IMR-90 (cell line): ENCODE data around the gene SLC12A7. TPM values are rescaled to one million over a fixed set of nuclear protein-coding genes. Genes with fewer than 3 reads are reported as not detected.

Experiments
- ATAC-seq: fragments of 200-7000 bp; cut with Tn5 transposase; 2 replicates; pipeline ENCODE4 v1.9.1; 2020; ENCODE audit warnings: low read depth, mild to moderate bottlenecking, moderate library complexity
- BruUV-seq: library from RNA; stranded (reverse); fragments of 400-500 nt; replicated peaks from 2 replicates; lab custom pipeline; 2021; lab: Mats Ljungman, UMichigan
- CTCF ChIA-PET: fragments of 300-600 bp; formaldehyde crosslinking; extraction: SDS; loops from one replicate; lab custom pipeline; 2021; ENCODE audit warnings: antibody characterized with exemption; lab: Yijun Ruan, JAX
- POLR2A ChIA-PET: fragments of 300-600 bp; sonication (Branson Sonifier 250); formaldehyde crosslinking; loops from one replicate; lab custom pipeline; 2022; ENCODE audit warnings: antibody characterized with exemption; ENCODE audit not compliant: unreplicated experiment; lab: Charles Lee
- DNase-seq: peaks from one replicate; pipeline ENCODE4 v3.0.0; 2013
- H2AFZ ChIP-seq: replicated peaks from 2 replicates; pipeline ENCODE3; 2013; ENCODE audit warnings: low read length, mild to moderate bottlenecking; ENCODE audit not compliant: poor library complexity
- H2AK5ac ChIP-seq: 2 replicates; pipeline ENCODE4 v1.6.1; 2013; ENCODE audit warnings: low read depth, low read length, inconsistent platforms
- H2AK9ac ChIP-seq: replicated peaks from 2 replicates; pipeline ENCODE3; 2013; ENCODE audit warnings: mild to moderate bottlenecking, low read depth, low read length, moderate library complexity; ENCODE audit not compliant: poor library complexity
- H2BK120ac ChIP-seq: 2 replicates; pipeline ENCODE4 v1.6.1; 2013; ENCODE audit warnings: low read depth, low read length, inconsistent platforms
- H2BK15ac ChIP-seq: 3 replicates; pipeline ENCODE4 v1.6.1; 2013; ENCODE audit warnings: low read depth, low read length, inconsistent platforms
- H2BK20ac ChIP-seq: 2 replicates; pipeline ENCODE4 v1.6.1; 2013; ENCODE audit warnings: low read depth, mild to moderate bottlenecking, inconsistent platforms, low read length, moderate library complexity
- H2BK5ac ChIP-seq: 2 replicates; pipeline ENCODE4 v1.6.1; 2013; ENCODE audit warnings: mild to moderate bottlenecking, low read depth, low read length, inconsistent platforms; ENCODE audit not compliant: poor library complexity, severe bottlenecking
- H3K14ac ChIP-seq: replicated peaks from 2 replicates; pipeline ENCODE4 v1.6.1; 2013; ENCODE audit warnings: low read depth, low read length, inconsistent platforms
- H3K18ac ChIP-seq: 2 replicates; pipeline ENCODE4 v1.6.1; 2013; ENCODE audit warnings: low read depth, low read length, control low read depth
- H3K23ac ChIP-seq: 2 replicates; pipeline ENCODE4 v1.6.1; 2013; ENCODE audit warnings: low read depth, low read length, inconsistent platforms
- H3K27ac ChIP-seq: 2 replicates; pipeline ENCODE4 v1.5.1; 2013; ENCODE audit warnings: mild to moderate bottlenecking, control low read depth, low read length; ENCODE audit not compliant: insufficient read depth
- H3K27me3 ChIP-seq: 2 replicates; pipeline ENCODE4 v1.6.1; 2013; ENCODE audit warnings: low read length; ENCODE audit not compliant: control insufficient read depth, insufficient read depth
- H3K36me3 ChIP-seq: 2 replicates; pipeline ENCODE4 v1.6.1; 2013; ENCODE audit warnings: low read length, mixed read lengths; ENCODE audit not compliant: control insufficient read depth, insufficient read depth
- H3K4ac ChIP-seq: 2 replicates; pipeline ENCODE4 v1.6.1; 2013; ENCODE audit warnings: low read depth, low read length, inconsistent platforms
- H3K4me1 ChIP-seq: 2 replicates; pipeline ENCODE4 v1.6.1; 2013; ENCODE audit warnings: low read length, mixed read lengths; ENCODE audit not compliant: control insufficient read depth, insufficient read depth
- H3K4me2 ChIP-seq: 2 replicates; pipeline ENCODE4 v1.6.1; 2013; ENCODE audit warnings: low read depth, mild to moderate bottlenecking, control low read depth, low read length, moderate library complexity
- H3K4me3 ChIP-seq: 2 replicates; pipeline ENCODE4 v1.5.1; 2013; ENCODE audit warnings: low read depth, mild to moderate bottlenecking, control low read depth, low read length, moderate library complexity; ENCODE audit not compliant: insufficient read depth
- H3K56ac ChIP-seq: 2 replicates; pipeline ENCODE4 v1.6.1; 2013; ENCODE audit warnings: low read length, inconsistent platforms; ENCODE audit not compliant: insufficient read depth; ENCODE audit errors: extremely low read depth
- H3K79me1 ChIP-seq, 2 experiments: 2 replicates each; pipeline ENCODE4 v1.6.1; 2013; ENCODE audit warnings: low read length in 2 of 2, inconsistent platforms in 1 of 2, low read depth in 1 of 2
- H3K9ac ChIP-seq: 2 replicates; pipeline ENCODE4 v1.6.1; 2013; ENCODE audit warnings: low read depth, low read length, control low read depth
- H3K9me1 ChIP-seq: 2 replicates; pipeline ENCODE4 v1.6.1; 2013; ENCODE audit warnings: low read length, inconsistent platforms; ENCODE audit not compliant: insufficient read depth
- H3K9me3 ChIP-seq: 2 replicates; pipeline ENCODE4 v1.6.1; 2013; ENCODE audit warnings: low read length; ENCODE audit not compliant: control insufficient read depth, insufficient read depth
- H4K20me1 ChIP-seq: 2 replicates; pipeline ENCODE4 v1.6.1; 2013; ENCODE audit warnings: low read length, inconsistent platforms; ENCODE audit not compliant: insufficient read depth
- H4K5ac ChIP-seq: 2 replicates; pipeline ENCODE4 v1.6.1; 2013; ENCODE audit warnings: mild to moderate bottlenecking, low read depth, low read length, control low read depth
- H4K8ac ChIP-seq, 2 experiments: 2 replicates each; pipeline ENCODE4 v1.6.1; 2013; ENCODE audit warnings: low read depth in 2 of 2, low read length in 2 of 2, control low read depth in 1 of 2, inconsistent platforms in 1 of 2
- H4K91ac ChIP-seq: 2 replicates; pipeline ENCODE4 v1.6.1; 2013; ENCODE audit warnings: low read depth, low read length, inconsistent platforms; ENCODE audit not compliant: insufficient read depth
- CHD1 ChIP-seq: IDR thresholded peaks from 2 replicates; pipeline ENCODE4 v1.6.1; 2012; ENCODE audit warnings: low read depth, low read length, improper control_type of control experiment
- FOS ChIP-seq: fragments of 150-350 bp; IDR thresholded peaks from 2 replicates; pipeline ENCODE4 v1.6.1; 2016; ENCODE audit warnings: low read depth, low read length
- MAZ ChIP-seq: IDR thresholded peaks from 2 replicates; pipeline ENCODE4 v1.6.1; 2012; ENCODE audit warnings: low read depth, mild to moderate bottlenecking, low read length, improper control_type of control experiment, moderate library complexity, borderline replicate concordance
- MXI1 ChIP-seq: IDR thresholded peaks from 2 replicates; pipeline ENCODE4 v1.6.1; 2012; ENCODE audit warnings: low read depth, mild to moderate bottlenecking, low read length, moderate library complexity, borderline replicate concordance
- NFE2L2 ChIP-seq: fragments of 150-350 bp; IDR thresholded peaks from 2 replicates; pipeline ENCODE4 v1.6.1; 2016; ENCODE audit warnings: low read depth, mild to moderate bottlenecking, low read length
- POLR2A ChIP-seq: IDR thresholded peaks from 2 replicates; pipeline ENCODE4 v1.6.1; 2012; ENCODE audit warnings: mild to moderate bottlenecking, low read depth, low read length
- RFX5 ChIP-seq: IDR thresholded peaks from 2 replicates; pipeline ENCODE4 v1.8.0; 2012; ENCODE audit warnings: low read depth, mild to moderate bottlenecking, low read length, moderate library complexity
- SMC3 ChIP-seq: fragments of 150-350 bp; IDR thresholded peaks from 2 replicates; pipeline ENCODE4 v1.6.1; 2016; ENCODE audit warnings: low read depth, mild to moderate bottlenecking, antibody characterized with exemption, low read length, moderate library complexity
- USF2 ChIP-seq: fragments of 150-350 bp; IDR thresholded peaks from 2 replicates; pipeline ENCODE4 v1.6.1; 2017; ENCODE audit warnings: mild to moderate bottlenecking, antibody characterized with exemption, low read length, low read depth
- WGBS, 2 experiments: methylation state at CpG; one replicate each; pipeline versions ENCODE4 v1.1.5 to v1.1.7; 2013; ENCODE audit warnings: missing lambda C conversion rate in 2 of 2; ENCODE audit not compliant: insufficient read length in 1 of 2; ENCODE audit errors: extremely low coverage in 2 of 2; 5-methylcytosine and 5-hydroxymethylcytosine counted together
- dilution Hi-C: fragments of 300-500 bp; cut with HindIII; formaldehyde crosslinking; loops from one replicate; pipeline ENCODE4 v1.14.3; 2018; ENCODE audit warnings: low sequenced_read_pairs; ENCODE audit not compliant: unreplicated experiment
- in situ Hi-C: fragments of 300-500 bp; cut with MboI; formaldehyde crosslinking; loops from 3 replicates; pipeline ENCODE4 v1.14.3; 2019; ENCODE audit warnings: low sequenced_read_pairs, inconsistent platforms, mixed read lengths
- intact Hi-C: fragments of 100-400 bp; cut with micrococcal nuclease; formaldehyde crosslinking; loops from 2 replicates; pipeline ENCODE4 v1.10.0; 2022
- polyA plus RNA-seq, 3 experiments: library from polyadenylated mRNA; depleted of rRNA; stranded (reverse); fragments of >200 nt; gene quantifications; 2 replicates each; pipeline ENCODE4 v1.2.3, GENCODE V29; 2012; ENCODE audit warnings: low replicate concordance in 1 of 3
- total RNA-seq: library from RNA; depleted of rRNA; stranded (reverse); fragments of >200 nt; gene quantifications from 2 replicates; pipeline ENCODE4 v1.2.3, GENCODE V29; 2012
- TF ChIP-seq, protein P1 (sequence below): conservative IDR thresholded peaks from 2 replicates; pipeline ENCODE4 v1.5.1; 2012; ENCODE audit warnings: mild to moderate bottlenecking, low read depth, low read length, improper control_type of control experiment

SLC12A7 gene
- total and polyA plus RNA-seq, 2 of the 4 experiments (the other 2 are of a cell fraction): 3.0 to 6.1 TPM

GRCh38 chr5:1015507-1015906 is 96.4 kb downstream of the SLC12A7 start:
- in situ Hi-C loops (no loop called here), dilution Hi-C loops (no loop called here), intact Hi-C loops (no loop called here)
- Histone ChIP-seq H2AK9ac (no peak overlapping the region), H3K4me3 (no peak overlapping the region), H3K4ac (no peak overlapping the region), H3K27ac (no peak overlapping the region), H3K18ac (no peak overlapping the region), H3K9me3 (no peaks in the 10 kb centered on the region), H2AK5ac (no peak overlapping the region), H4K5ac (no peak overlapping the region), H2BK5ac (no peak overlapping the region), H4K20me1 (no peaks in the 10 kb centered on the region), H3K14ac (no peak overlapping the region), H3K9me1 (no peaks in the 10 kb centered on the region), H2AFZ (no peak overlapping the region), H3K36me3 (no peaks in the 10 kb centered on the region), H3K4me1 (no peaks in the 10 kb centered on the region), H3K9ac (no peak overlapping the region), H2BK120ac (no peak overlapping the region), H3K4me2 (no peak overlapping the region), H2BK20ac (no peak overlapping the region), H3K56ac (no peak overlapping the region), H3K79me1 (no peaks in the 10 kb centered on the region), H2BK15ac (no peak overlapping the region), H3K23ac (no peak overlapping the region), H4K8ac (no peak overlapping the region), H3K27me3 (peaks cover 41% of the 10 kb centered on the region; the same call in 1 of the 2 replicates), H4K91ac (no peak overlapping the region)
- POLR2A ChIA-PET: no interaction called here
- TF ChIP-seq MXI1 (no peak), POLR2A (no peak), USF2 (no peak), CHD1 (no peak), RFX5 (no peak), NFE2L2 (no peak), MAZ (no peak), SMC3 (no peak), FOS (no peak)
- TF ChIP-seq, protein P1, sequence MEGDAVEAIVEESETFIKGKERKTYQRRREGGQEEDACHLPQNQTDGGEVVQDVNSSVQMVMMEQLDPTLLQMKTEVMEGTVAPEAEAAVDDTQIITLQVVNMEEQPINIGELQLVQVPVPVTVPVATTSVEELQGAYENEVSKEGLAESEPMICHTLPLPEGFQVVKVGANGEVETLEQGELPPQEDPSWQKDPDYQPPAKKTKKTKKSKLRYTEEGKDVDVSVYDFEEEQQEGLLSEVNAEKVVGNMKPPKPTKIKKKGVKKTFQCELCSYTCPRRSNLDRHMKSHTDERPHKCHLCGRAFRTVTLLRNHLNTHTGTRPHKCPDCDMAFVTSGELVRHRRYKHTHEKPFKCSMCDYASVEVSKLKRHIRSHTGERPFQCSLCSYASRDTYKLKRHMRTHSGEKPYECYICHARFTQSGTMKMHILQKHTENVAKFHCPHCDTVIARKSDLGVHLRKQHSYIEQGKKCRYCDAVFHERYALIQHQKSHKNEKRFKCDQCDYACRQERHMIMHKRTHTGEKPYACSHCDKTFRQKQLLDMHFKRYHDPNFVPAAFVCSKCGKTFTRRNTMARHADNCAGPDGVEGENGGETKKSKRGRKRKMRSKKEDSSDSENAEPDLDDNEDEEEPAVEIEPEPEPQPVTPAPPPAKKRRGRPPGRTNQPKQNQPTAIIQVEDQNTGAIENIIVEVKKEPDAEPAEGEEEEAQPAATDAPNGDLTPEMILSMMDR: no peak
- CTCF ChIA-PET: no interaction called here
- no TSS peak for BruUV-seq
- ATAC-seq: no peak
- WGBS, 2 experiments: 60% methylated on average over 6 of the region's 10 CpGs; no CpG with 5 or more reads in 1 of the 2 experiments
- DNase-seq: no peak
